Right lobe of liver (tissue), 6 donors: ENCODE data around the gene R3HDM4. TPM values are rescaled to one million over a fixed set of nuclear protein-coding genes. Genes with fewer than 3 reads are reported as not detected.
"Not testable (repeated sequence)": the region's sequence is repeated elsewhere in the genome, so short reads cannot be mapped to it uniquely, and the experiment has no call there.

Source experiments
- ATAC-seq, 4 donors: fragments of 200-7000 bp; cut with Tn5 transposase; one replicate each; pipeline ENCODE4 v1.9.1; 2020; ENCODE audit warnings: mild to moderate bottlenecking in 4 of 4, moderate library complexity in 4 of 4
- DNase-seq, 3 donors: peaks; one replicate each; pipeline ENCODE4 v3.0.0-alpha.2; 2020
- H3K27ac ChIP-seq, 3 donors: fragments of 200-600 bp; one replicate each; pipeline ENCODE4 v1.8.0; 2022
- H3K27me3 ChIP-seq, 2 donors: fragments of 200-600 bp; one replicate each; pipeline ENCODE4 v1.8.0; 2022
- H3K36me3 ChIP-seq, 4 donors: fragments of 200-600 bp; sonication (generic) in 1 of 4; one replicate each; pipeline versions ENCODE4 v1.5.1 to v1.8.0; 2017 to 2022; ENCODE audit warnings: control low read depth in 1 of 4
- H3K4me1 ChIP-seq, 4 donors: fragments of 200-600 bp; sonication (generic) in 1 of 4; one replicate each; pipeline versions ENCODE4 v1.5.1 to v1.8.0; 2017 to 2022; ENCODE audit warnings: control low read depth in 1 of 4
- H3K4me3 ChIP-seq, 3 donors: fragments of 200-600 bp; one replicate each; pipeline ENCODE4 v1.8.0; 2022
- H3K9me3 ChIP-seq, 4 donors: fragments of 200-600 bp; sonication (generic) in 1 of 4; one replicate each; pipeline versions ENCODE4 v1.5.1 to v1.8.0; 2017 to 2022; ENCODE audit warnings: control low read depth in 1 of 4
- CTCF ChIP-seq, 4 donors: fragments of 200-600 bp in 3 of 4; fragments of 450-650 bp in 1 of 4; IDR thresholded peaks; one replicate each; pipeline versions ENCODE4 v1.5.1 to v1.8.0; 2016 to 2022; ENCODE audit warnings: antibody characterized with exemption in 4 of 4, mild to moderate bottlenecking in 2 of 4
- POLR2A ChIP-seq: fragments of 450-650 bp; IDR thresholded peaks from one replicate; pipeline ENCODE4 v1.6.1; 2017; ENCODE audit warnings: antibody characterized with exemption, mild to moderate bottlenecking
- WGBS: methylation state at CpG from one replicate; pipeline ENCODE4 v1.1.6; 2018; ENCODE audit warnings: low coverage, low lambda C conversion rate; ENCODE audit not compliant: insufficient coverage; ENCODE audit errors: missing lambda C conversion rate; 5-methylcytosine and 5-hydroxymethylcytosine counted together
- intact Hi-C, 2 donors: fragments of 100-400 bp; cut with DNase I; formaldehyde crosslinking; loops; one replicate each; pipeline versions ENCODE4 v1.11.2 to v1.14.1; 2022
- total RNA-seq, 6 experiments: library from RNA; depleted of rRNA in 2 of 6; stranded (reverse); fragments of >200 nt in 2 of 6; fragmentation: NEBNext Ultra II Directional in 3 of 6; extraction: Animal tissue kit (Norgen Biotek cat#: 25700) in 3 of 6; gene quantifications; one replicate each; pipeline versions ENCODE4 v1.1.0 to v1.2.4, GENCODE V29; 2016 to 2023
- donor health status: DM: no; HTN: yes; CAD: no.
- donor health status: DM: no; HTN: no; CAD: no.
- donor health status: DM: no; HTN: no; CAD: no.
- donor health status: DM: no; HTN: yes; CAD: no.
- donor health status: DM: no; HTN: yes; CAD: no.

Gene R3HDM4
- total RNA-seq, 6 experiments from 2014 or later, result 14.5 to 28.2 (median 20.5) TPM

- Histone ChIP-seq H3K27me3 (no peaks in the 10 kb centered on the region), H3K36me3 (no peaks in the 10 kb centered on the region), H3K4me3 (no peak within 1 kb of the TSS), H3K9me3 (no peaks in the 10 kb centered on the region), H3K4me1 (peaks cover 0 to 8% (median 3%) of the 10 kb centered on the region in 4 donors), H3K27ac (no peak within 1 kb of the TSS)
- DNase-seq, result no peak
- TF ChIP-seq POLR2A (no peak), CTCF (IDR thresholded peaks at IDR 0.05) (no peak)
- WGBS, result 38% methylated on average over 2 of the region's 55 CpGs
- intact Hi-C loops, result loop anchor here (10.0 kb wide), 2 partner anchors 122 to 142 kb away; no protein-coding TSS in a partner anchor
- ATAC-seq, result no peak
These were observed 60.6 kb downstream of the R3HDM4 start, which contains the start of gene ELANE for GRCh38 chr19:852136-853013. Gene ELANE, plus strand, starts transcription at chr19:852303. Its CDS starts 26 bp downstream, at chr19:852329.

- H3K36me3 ChIP-seq, result no peaks in the 10 kb centered on the region
- TF ChIP-seq POLR2A, result no peak
- TF ChIP-seq CTCF (IDR thresholded peaks at IDR 0.05), result no peak
- intact Hi-C loops, result loop anchor here (10.0 kb wide), 2 partner anchors 124 to 144 kb away; no protein-coding TSS in a partner anchor
- no peak overlapping the region for H3K4me3 ChIP-seq
- H3K4me1 ChIP-seq, result peaks cover 0 to 8% (median 3%) of the 10 kb centered on the region in 4 donors
- no peak overlapping the region for H3K27ac ChIP-seq
- 0% methylated on average over 2 of the region's 13 CpGs for WGBS
- no peaks in the 10 kb centered on the region for H3K9me3 ChIP-seq
- no peak for ATAC-seq
- DNase-seq, result no peak
- H3K27me3 ChIP-seq, result no peaks in the 10 kb centered on the region
These were observed 62.1 kb downstream of the R3HDM4 start for GRCh38 chr19:850979-851335.

- no peaks in the 10 kb centered on the region for H3K27me3 ChIP-seq
- H3K4me3 ChIP-seq, result no peak overlapping the region
- peak; percentile 85 to 93 (median 91) for DNase-seq
- peaks cover 0 to 8% (median 3%) of the 10 kb centered on the region in 4 donors for H3K4me1 ChIP-seq
- peak; percentile 92 to 98 (median 96) for ATAC-seq
- H3K9me3 ChIP-seq, result no peaks in the 10 kb centered on the region
- TF ChIP-seq CTCF (IDR thresholded peaks at IDR 0.05) (no peak), POLR2A (no peak)
- H3K27ac ChIP-seq, result no peak overlapping the region
- intact Hi-C loops, result loop anchor here (10.0 kb wide), 2 partner anchors 124 to 144 kb away; no protein-coding TSS in a partner anchor
- 29% methylated on average over 3 of the region's 28 CpGs for WGBS
- no peaks in the 10 kb centered on the region for H3K36me3 ChIP-seq
These were observed 62.6 kb downstream of the R3HDM4 start for GRCh38 chr19:850221-850978.

- H3K27me3 ChIP-seq, DNase-seq, H3K9me3 ChIP-seq, H3K4me3 ChIP-seq, intact Hi-C loops, H3K4me1 ChIP-seq, H3K27ac ChIP-seq, H3K36me3 ChIP-seq, ATAC-seq: not testable (repeated sequence)
- WGBS, result 77% methylated on average over 6 of the region's 8 CpGs
These were observed 63.8 kb downstream of the R3HDM4 start for GRCh38 chr19:849195-849594.
